ENCODE measurements around the gene TFDP2. TPM values are rescaled to one million over a fixed set of nuclear protein-coding genes. Genes with fewer than 3 reads are reported as not detected.
A peak's percentile ranks its signal among the peaks of the same experiment; 100 is the strongest.

The TFDP2 gene
- total and polyA plus RNA-seq, 5 donors from 2014 or later, result 12.3 to 26.5 (median 13.8) TPM

- DNase-seq, result no peak
- Mint-ChIP-seq H3K4me1 (peaks cover 5 to 38% (median 17%) of the 10 kb centered on the region in 4 donors), H3K4me3 (no peak overlapping the region)
These were observed 250.4 kb downstream of the TFDP2 start for GRCh38 chr3:141898908-141899307.

GRCh38 chr3:141895731-141896130, 253.6 kb downstream of the TFDP2 start:
- H3K4me1 Mint-ChIP-seq, result peaks cover 20 to 37% (median 26%) of the 10 kb centered on the region in 4 donors
- Histone ChIP-seq H3K4me1 (ENCODE audit: control insufficient read depth, insufficient read depth, low read length, poor library complexity, severe bottlenecking) (peaks cover 5% of the 10 kb centered on the region), H3K36me3 (ENCODE audit: control insufficient read depth, insufficient read depth, low read length) (peaks cover 5% of the 10 kb centered on the region), H3K9me3 (ENCODE audit: control insufficient read depth in 2 of 2, low read length in 2 of 2) (peaks cover 2 to 9% of the 10 kb centered on the region in 2 experiments), H3K27ac (ENCODE audit: insufficient read depth, low read length, poor library complexity, severe bottlenecking) (no peak overlapping the region), H3K27me3 (ENCODE audit: control insufficient read depth, insufficient read depth, low read length) (no peaks in the 10 kb centered on the region), H3K4me3 (ENCODE audit: low read depth, low read length) (no peak overlapping the region)
- no peaks in the 10 kb centered on the region for H3K27me3 Mint-ChIP-seq
- ATAC-seq (ENCODE audit: low read depth in 2 of 2) (no peak), DNase-seq (no peak)
- H3K4me3 Mint-ChIP-seq, result no peak overlapping the region
- no peak overlapping the region for H3K27ac Mint-ChIP-seq
- H3K36me3 Mint-ChIP-seq, result peaks cover 30% of the 10 kb centered on the region
- H3K9me3 Mint-ChIP-seq, result peaks cover 0 to 15% (median 4%) of the 10 kb centered on the region in 7 donors

More at GRCh38 chr3:141898908-141899307, 250.4 kb downstream of the TFDP2 start:
- Histone ChIP-seq H3K4me1 (ENCODE audit: control insufficient read depth, insufficient read depth, low read length, poor library complexity, severe bottlenecking) (no peaks in the 10 kb centered on the region), H3K9me3 (ENCODE audit: control insufficient read depth in 2 of 2, low read length in 2 of 2) (peaks cover 2 to 9% of the 10 kb centered on the region in 2 experiments), H3K27ac (ENCODE audit: insufficient read depth, low read length, poor library complexity, severe bottlenecking) (no peak overlapping the region), H3K4me3 (ENCODE audit: low read depth, low read length) (no peak overlapping the region), H3K27me3 (ENCODE audit: control insufficient read depth, insufficient read depth, low read length) (no peaks in the 10 kb centered on the region), H3K36me3 (ENCODE audit: control insufficient read depth, insufficient read depth, low read length) (peaks cover 5% of the 10 kb centered on the region)
- H3K36me3 Mint-ChIP-seq, result peaks cover 25% of the 10 kb centered on the region
- H3K27me3 Mint-ChIP-seq, result no peaks in the 10 kb centered on the region
- no peak for ATAC-seq (ENCODE audit: low read depth in 2 of 2)
- no peak overlapping the region for H3K27ac Mint-ChIP-seq
- peaks cover 0 to 15% (median 5%) of the 10 kb centered on the region in 7 donors for H3K9me3 Mint-ChIP-seq

GRCh38 chr3:141894524-141895176, 254.7 kb downstream of the TFDP2 start:
- Mint-ChIP-seq H3K27ac (peak overlapping the region in 1 of 3 donors; percentile 86), H3K4me1 (peaks cover 21 to 38% (median 28%) of the 10 kb centered on the region in 4 donors), H3K27me3 (no peaks in the 10 kb centered on the region), H3K36me3 (peaks cover 24% of the 10 kb centered on the region), H3K4me3 (no peak overlapping the region), H3K9me3 (peaks cover 0 to 10% (median 4%) of the 10 kb centered on the region in 7 donors)
- DNase-seq (no peak), ATAC-seq (ENCODE audit: low read depth in 2 of 2) (no peak)
- H3K9me3 ChIP-seq (ENCODE audit: control insufficient read depth in 2 of 2, low read length in 2 of 2), result peaks cover 0 to 1% of the 10 kb centered on the region in 2 experiments
- H3K36me3 ChIP-seq (ENCODE audit: control insufficient read depth, insufficient read depth, low read length), result peaks cover 2% of the 10 kb centered on the region
- H3K4me3 ChIP-seq (ENCODE audit: low read depth, low read length), result no peak overlapping the region
- H3K27me3 ChIP-seq (ENCODE audit: control insufficient read depth, insufficient read depth, low read length), result no peaks in the 10 kb centered on the region
- H3K4me1 ChIP-seq (ENCODE audit: control insufficient read depth, insufficient read depth, low read length, poor library complexity, severe bottlenecking), result peaks cover 5% of the 10 kb centered on the region
- no peak overlapping the region for H3K27ac ChIP-seq (ENCODE audit: insufficient read depth, low read length, poor library complexity, severe bottlenecking)

Other genes with a start within 250 kb of the TFDP2 start
- gene GK5, start 76.0 kb upstream of the TFDP2 start, total RNA-seq, result 11.2 TPM
- 1 to 10 TPM in 3 of 4 donors, under 1 TPM in 1; 0.65 to 4.1 (median 3.6) TPM for gene GK5, start 76.0 kb upstream of the TFDP2 start, polyA plus RNA-seq

Data from CD4-positive, CD25-positive, alpha-beta regulatory T cell (primary cell).